GM23338 (cell line): ENCODE measurements around the gene SCLT1.

Source experiments
- CREB1 ChIP-seq: fragments of 250-450 bp; sonication (Bioruptor Pico); IDR thresholded peaks from 2 replicates; pipeline ENCODE4 v1.5.0; 2020; ENCODE audit warnings: low read depth, mild to moderate bottlenecking, moderate library complexity
- CTCF ChIP-seq, 2 experiments: fragments of 200-600 bp in 1 of 2; sonication (generic) in 1 of 2; conservative IDR thresholded peaks; 2 replicates each; pipeline versions ENCODE4 v1.5.1 to v1.6.1; 2016 to 2017; ENCODE audit warnings: antibody characterized with exemption in 2 of 2, low read depth in 2 of 2, mild to moderate bottlenecking in 2 of 2, moderate library complexity in 1 of 2
- EZH2 ChIP-seq: fragments of 200-600 bp; sonication (generic); IDR thresholded peaks from one replicate; pipeline ENCODE4 v1.8.0; 2017; ENCODE audit warnings: antibody characterized with exemption, mild to moderate bottlenecking, low read depth; ENCODE audit not compliant: unreplicated experiment
- EZH2phosphoT487 ChIP-seq: fragments of 200-600 bp; sonication (generic); IDR thresholded peaks from one replicate; pipeline ENCODE4 v1.8.1; 2018; ENCODE audit warnings: antibody characterized with exemption; ENCODE audit not compliant: unreplicated experiment
- POLR2AphosphoS5 ChIP-seq: IDR thresholded peaks from 2 replicates; pipeline ENCODE4 v1.6.1; 2016; ENCODE audit warnings: antibody characterized with exemption, low read depth
- ZNF114 ChIP-seq: fragments of 250-450 bp; sonication (Bioruptor Pico); IDR thresholded peaks from 2 replicates; pipeline ENCODE4 v1.5.0; 2020; ENCODE audit warnings: mild to moderate bottlenecking, moderate library complexity

GRCh38 chr4:129062580-129062979 is 30.8 kb downstream of the SCLT1 start:
- TF ChIP-seq CTCF (conservative IDR thresholded peaks at IDR 0.05; ENCODE audit: low read depth in 2 of 2) (no peak), POLR2AphosphoS5 (no peak), EZH2 (no peak), ZNF114 (CRISPR knock-in tag) (no peak), CREB1 (no peak), EZH2phosphoT487 (no peak)
